ENCODE measurements around the gene TIGD1.

- TF ChIP-seq POLR2A (IDR thresholded peaks at IDR 0.05; ENCODE audit: low read depth, low read length) (no peak), TAF1 (IDR thresholded peaks at IDR 0.05; ENCODE audit: low read depth, low read length) (no peak)
These were observed 6.1 kb upstream of the TIGD1 start for GRCh38 chr2:232556426-232556825.

All from GM12891 (cell line).